ENCODE measurements around the gene ARHGEF1. TPM values are rescaled to one million over a fixed set of nuclear protein-coding genes. Genes with fewer than 3 reads are reported as not detected.
"Not testable (repeated sequence)": the region's sequence is repeated elsewhere in the genome, so short reads cannot be mapped to it uniquely, and the experiment has no call there.

Gene ARHGEF1
- total RNA-seq, 1 donor from 2014 or later: 36.3 TPM

GRCh38 chr19:41930926-41931592, 48.1 kb downstream of the ARHGEF1 start:
- no peak for DNase-seq (ENCODE audit: low read depth)

GRCh38 chr19:41932259-41932719, 49.3 kb downstream of the ARHGEF1 start:
- no peak for DNase-seq (ENCODE audit: low read depth)

DNA sequence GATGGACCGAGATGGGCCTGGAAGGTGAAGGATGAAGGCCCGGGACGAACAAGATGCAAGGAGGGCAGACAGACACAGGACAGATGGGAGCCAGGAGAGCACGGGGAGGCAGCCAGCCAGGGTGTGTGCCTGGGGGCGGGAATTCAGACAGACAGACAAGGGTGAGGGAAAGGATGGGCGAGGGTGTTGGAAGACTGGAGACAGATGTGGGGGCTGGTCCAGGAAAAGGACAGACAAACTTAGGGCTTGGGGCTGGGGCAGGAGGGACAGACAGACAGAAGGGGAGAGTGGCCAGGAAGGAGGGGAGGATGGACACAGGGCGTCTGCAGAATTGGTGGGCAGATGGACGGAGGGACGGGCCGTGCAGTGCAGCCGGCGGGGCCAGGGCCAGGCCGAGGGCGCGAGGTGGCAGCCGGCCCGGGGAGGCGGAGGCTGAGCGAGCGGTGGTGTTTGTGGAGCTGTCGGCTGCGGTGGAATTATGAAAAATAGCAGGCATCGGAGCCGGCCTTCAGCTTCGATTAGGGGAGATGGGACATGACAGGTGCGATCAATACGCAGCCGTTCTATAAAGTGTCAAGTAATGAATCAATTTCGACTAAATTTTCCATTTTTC, 49.8 kb downstream of the ARHGEF1 start:
- DNase-seq (ENCODE audit: low read depth): no peak

GRCh38 chr19:41933693-41934426, 50.9 kb downstream of the ARHGEF1 start:
- DNase-seq (ENCODE audit: low read depth): no peak

DNA sequence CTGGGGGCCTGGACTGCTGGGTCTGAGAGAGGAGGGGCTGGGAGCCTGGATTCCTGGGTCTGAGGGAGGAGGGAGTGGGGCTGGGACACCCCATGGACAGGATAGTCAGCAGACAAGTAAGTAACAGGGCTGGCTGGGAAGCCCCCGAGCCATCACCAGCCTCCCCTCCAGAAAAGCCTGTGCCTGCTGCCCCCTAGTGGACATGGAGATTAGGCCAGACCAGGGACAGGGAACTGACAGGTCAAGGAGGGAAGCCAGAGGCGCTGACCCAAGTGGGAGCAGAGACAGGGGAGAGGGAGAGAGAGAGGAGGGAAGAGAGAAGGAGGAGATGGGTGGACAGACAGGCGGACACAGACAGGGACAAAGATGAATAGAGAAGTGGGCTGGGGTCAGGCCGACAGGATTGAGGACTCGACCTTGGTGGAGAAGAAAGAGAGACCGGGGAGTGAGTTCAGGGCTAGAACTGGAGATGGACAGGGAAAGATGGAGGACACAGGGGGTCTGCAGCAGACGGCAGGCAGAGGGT, 51.9 kb downstream of the ARHGEF1 start:
- DNase-seq (ENCODE audit: low read depth): peak; percentile 15

GRCh38 chr19:41935760-41936415, 52.9 kb downstream of the ARHGEF1 start:
- no peak for DNase-seq (ENCODE audit: low read depth)

DNA sequence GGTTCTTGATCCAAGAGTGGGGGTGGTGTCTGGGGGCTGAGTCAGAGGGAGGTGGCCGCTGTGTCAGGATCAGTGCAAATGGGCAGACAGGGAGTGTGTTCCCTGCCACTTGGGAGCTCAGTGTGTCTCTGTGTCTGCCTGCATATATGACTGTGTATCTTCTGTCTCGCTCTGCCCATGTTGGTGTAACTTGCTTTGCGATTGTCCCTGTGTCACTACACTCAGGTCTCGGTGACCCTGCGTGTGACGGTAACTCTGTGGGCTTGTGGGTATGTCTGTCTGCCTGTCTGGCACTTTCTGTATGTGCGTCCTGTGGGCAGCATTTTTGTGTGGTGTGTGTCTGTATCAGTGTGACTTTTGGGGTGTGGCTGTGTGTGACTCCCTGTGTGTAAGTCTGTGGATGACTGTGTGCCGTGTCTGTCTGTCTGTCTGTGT, 53.4 kb downstream of the ARHGEF1 start:
- no peak for DNase-seq (ENCODE audit: low read depth)

DNA sequence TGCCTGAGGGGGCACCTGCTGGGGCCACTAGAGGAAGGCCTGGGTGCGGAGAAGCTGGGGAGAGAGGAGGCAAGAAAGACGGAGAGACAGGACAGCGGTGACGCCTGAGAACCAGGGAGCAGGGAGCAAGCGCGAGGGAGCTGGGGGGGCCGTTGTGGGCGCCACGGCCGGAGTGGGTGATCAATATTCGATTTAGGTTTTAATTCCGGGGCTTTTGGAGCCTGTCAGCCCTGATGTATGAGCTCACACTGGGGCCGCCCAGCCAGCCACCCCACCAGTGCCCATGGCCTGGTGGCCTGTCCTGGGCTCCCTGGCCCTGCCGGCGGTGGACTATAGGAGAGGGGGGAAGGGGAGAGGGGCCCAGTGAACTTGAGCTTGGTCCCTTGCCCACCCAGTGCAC, 54.0 kb downstream of the ARHGEF1 start:
- DNase-seq (ENCODE audit: low read depth): no peak

- no peak for DNase-seq (ENCODE audit: low read depth)
Observed at GRCh38 chr19:41937525-41938468, 54.8 kb downstream of the ARHGEF1 start.

DNA sequence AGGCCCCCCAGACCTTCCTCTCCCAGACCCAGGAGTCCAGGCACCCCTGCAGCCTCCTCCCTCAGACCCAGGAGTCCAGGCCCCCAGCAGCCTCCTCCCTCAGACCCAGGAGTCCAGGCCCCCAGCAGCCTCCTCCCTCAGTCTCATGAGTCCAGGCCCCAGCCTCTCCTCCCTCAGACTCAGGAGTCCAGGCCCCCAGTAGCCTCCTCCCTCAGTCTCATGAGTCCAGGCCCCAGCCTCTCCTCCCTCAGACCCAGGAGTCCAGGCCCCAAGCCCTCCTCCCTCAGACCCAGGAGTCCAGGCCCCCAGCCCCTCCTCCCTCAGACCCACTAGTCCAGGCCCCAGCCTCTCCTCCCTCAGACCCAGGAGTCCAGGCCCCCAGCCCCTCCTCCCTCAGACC, 56.2 kb downstream of the ARHGEF1 start:
- not testable (repeated sequence) for DNase-seq (ENCODE audit: low read depth)

DNA sequence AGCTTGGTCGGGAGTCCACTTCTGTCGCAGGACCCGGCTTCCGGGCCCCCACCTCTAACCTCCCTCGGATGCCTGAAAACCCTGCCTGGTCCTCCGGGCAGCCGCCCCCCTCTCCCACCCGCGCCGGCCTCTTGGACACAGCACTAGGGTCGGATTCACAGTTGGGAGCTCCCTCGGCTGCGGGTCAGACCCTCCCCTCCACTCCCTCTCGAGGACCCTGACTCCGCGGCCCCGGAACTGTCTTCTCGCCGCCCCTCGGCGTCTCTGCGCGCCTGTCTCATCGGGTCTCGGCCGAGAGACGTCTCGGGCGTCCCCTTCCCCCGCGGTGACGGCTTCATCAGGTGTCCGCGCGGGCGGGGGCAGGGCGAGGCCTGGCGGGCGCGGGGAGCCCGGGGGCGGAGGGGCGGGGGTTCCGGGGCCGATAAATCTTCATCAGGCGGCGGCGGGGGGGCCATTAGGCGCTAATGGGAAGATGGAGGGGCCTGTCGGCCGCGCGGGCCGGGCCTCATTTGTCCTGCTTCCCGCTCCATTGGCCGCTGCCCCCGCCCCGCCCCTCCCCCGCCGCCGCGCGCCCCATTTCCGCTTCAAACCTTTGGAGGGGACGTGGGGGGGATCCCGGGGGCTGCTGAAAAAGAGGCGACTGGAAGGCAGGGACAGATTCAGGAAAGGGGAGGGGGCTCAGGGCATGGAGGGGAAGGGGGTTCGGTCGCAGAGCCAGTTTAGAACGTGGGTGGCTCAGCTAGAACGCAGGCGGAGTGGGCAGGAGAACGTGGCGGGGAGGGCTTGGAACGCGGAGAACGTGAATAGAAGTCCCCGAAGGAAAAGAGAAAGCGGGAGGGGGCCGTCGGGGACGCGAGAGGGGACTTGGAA, 57.1 kb downstream of the ARHGEF1 start:
- DNase-seq (ENCODE audit: low read depth): no peak

- no peak for DNase-seq (ENCODE audit: low read depth)
Observed at GRCh38 chr19:41940731-41941409, 57.9 kb downstream of the ARHGEF1 start.

- DNase-seq (ENCODE audit: low read depth): no peak
Observed at GRCh38 chr19:41941410-41942202, 58.6 kb downstream of the ARHGEF1 start.

GRCh38 chr19:41944336-41944735, 61.4 kb downstream of the ARHGEF1 start:
- no peak for DNase-seq (ENCODE audit: low read depth)

GRCh38 chr19:41945135-41945766, 62.3 kb downstream of the ARHGEF1 start:
- DNase-seq (ENCODE audit: low read depth): no peak

DNA sequence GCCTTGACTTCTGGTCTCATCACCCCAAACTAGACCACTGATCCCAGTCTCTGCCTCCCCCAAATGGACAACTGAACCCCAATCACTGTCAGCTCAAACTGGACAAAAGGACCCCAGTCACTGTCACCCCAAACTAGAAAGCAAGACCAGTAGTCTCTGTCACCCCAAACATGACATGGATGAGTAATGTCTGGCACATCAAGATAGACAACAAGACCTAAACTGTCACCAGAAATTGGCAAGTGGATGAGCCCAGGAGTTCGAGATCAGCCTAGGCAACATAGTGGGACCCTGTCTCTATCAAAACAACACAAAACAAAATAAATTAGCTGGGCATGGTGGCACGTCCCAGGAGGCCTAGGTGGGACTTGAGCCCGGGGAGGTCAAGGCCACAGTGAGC, 64.1 kb downstream of the ARHGEF1 start:
- no peak for DNase-seq (ENCODE audit: low read depth)

DNA sequence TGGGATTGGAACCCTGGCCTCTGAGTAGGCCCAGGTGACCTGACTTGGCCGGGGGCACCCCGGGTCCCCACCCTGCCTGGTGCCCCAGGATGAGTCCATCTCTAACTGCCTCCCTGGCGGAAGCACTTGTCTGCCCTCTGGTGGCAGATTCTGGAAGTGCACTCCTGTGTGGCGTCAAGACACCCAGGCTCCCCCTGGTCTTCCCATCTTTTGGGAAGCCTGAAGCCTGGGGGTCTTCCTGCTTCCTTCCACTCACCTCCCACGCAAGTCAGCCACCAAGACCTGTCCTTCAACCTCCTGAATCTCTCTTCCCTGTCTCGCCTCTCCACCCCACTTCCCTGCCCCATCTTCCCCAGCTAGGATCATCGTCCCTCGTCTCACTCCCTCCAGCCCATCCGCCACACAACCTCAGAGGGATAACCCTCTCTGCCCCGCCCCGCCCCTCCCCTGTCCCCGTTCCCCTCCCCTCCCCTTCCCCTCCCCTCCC, 68.7 kb downstream of the ARHGEF1 start:
- DNase-seq (ENCODE audit: low read depth): peak; percentile 42

GRCh38 chr19:41955521-41955920, 72.5 kb downstream of the ARHGEF1 start:
- no peak for DNase-seq (ENCODE audit: low read depth)

Data from renal cortical epithelial cell (primary cell).